ENCODE measurements around the gene PDHX.

The PDHX gene

GRCh38 chr11:35040221-35040942, 124.0 kb downstream of the PDHX start:
- Histone ChIP-seq H3K36me3 (ENCODE audit: control insufficient read depth, insufficient read depth, low read length) (no peaks in the 10 kb centered on the region), H3K27ac (ENCODE audit: low read depth, low read length) (no peak overlapping the region), H3K27me3 (ENCODE audit: control insufficient read depth, insufficient read depth, low read length) (no peaks in the 10 kb centered on the region), H3K9ac (ENCODE audit: low read length) (no peak overlapping the region), H3K9me3 (ENCODE audit: control insufficient read depth, insufficient read depth, low read depth, low read length) (no peaks in the 10 kb centered on the region), H3K4me1 (ENCODE audit: control insufficient read depth, insufficient read depth, low read length) (no peaks in the 10 kb centered on the region), H3K4me3 (ENCODE audit: low read depth, low read length) (no peak overlapping the region)

DNA sequence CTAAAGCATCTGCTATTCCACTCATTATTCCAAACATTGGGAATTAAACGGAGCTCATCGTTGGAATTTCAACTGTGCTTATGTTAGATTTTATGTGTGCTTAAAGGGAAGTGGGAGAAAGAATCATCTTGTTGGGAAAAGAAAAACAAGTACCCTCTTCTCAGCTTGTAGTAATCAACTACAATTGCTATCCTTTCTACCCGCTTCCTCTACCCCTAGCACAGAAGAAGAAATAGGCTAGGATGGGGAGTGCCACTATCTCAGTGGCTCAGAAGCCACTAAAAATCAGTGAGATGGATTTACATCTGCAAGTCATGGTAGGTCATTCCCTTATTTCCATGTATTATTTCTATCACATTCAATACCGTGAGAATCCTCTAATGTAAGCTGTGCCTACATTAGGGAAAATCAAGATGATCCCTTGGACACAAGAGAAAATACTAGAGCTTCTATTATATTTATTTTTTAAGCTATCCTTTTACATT, 124.7 kb downstream of the PDHX start:
- no peak overlapping the region for H3K9ac ChIP-seq (ENCODE audit: low read length)
- no peaks in the 10 kb centered on the region for H3K4me1 ChIP-seq (ENCODE audit: control insufficient read depth, insufficient read depth, low read length)
- no peak overlapping the region for H3K27ac ChIP-seq (ENCODE audit: low read depth, low read length)
- no peaks in the 10 kb centered on the region for H3K36me3 ChIP-seq (ENCODE audit: control insufficient read depth, insufficient read depth, low read length)
- H3K4me3 ChIP-seq (ENCODE audit: low read depth, low read length) = no peak overlapping the region
- H3K9me3 ChIP-seq (ENCODE audit: control insufficient read depth, insufficient read depth, low read depth, low read length) = no peaks in the 10 kb centered on the region
- no peaks in the 10 kb centered on the region for H3K27me3 ChIP-seq (ENCODE audit: control insufficient read depth, insufficient read depth, low read length)

- Histone ChIP-seq H3K36me3 (ENCODE audit: control insufficient read depth, insufficient read depth, low read length) (no peaks in the 10 kb centered on the region), H3K4me3 (ENCODE audit: low read depth, low read length) (no peak overlapping the region), H3K27me3 (ENCODE audit: control insufficient read depth, insufficient read depth, low read length) (no peaks in the 10 kb centered on the region), H3K4me1 (ENCODE audit: control insufficient read depth, insufficient read depth, low read length) (no peaks in the 10 kb centered on the region), H3K9me3 (ENCODE audit: control insufficient read depth, insufficient read depth, low read depth, low read length) (no peaks in the 10 kb centered on the region), H3K27ac (ENCODE audit: low read depth, low read length) (no peak overlapping the region), H3K9ac (ENCODE audit: low read length) (no peak overlapping the region)
These were observed 125.8 kb downstream of the PDHX start for GRCh38 chr11:35042224-35042623.

DNA sequence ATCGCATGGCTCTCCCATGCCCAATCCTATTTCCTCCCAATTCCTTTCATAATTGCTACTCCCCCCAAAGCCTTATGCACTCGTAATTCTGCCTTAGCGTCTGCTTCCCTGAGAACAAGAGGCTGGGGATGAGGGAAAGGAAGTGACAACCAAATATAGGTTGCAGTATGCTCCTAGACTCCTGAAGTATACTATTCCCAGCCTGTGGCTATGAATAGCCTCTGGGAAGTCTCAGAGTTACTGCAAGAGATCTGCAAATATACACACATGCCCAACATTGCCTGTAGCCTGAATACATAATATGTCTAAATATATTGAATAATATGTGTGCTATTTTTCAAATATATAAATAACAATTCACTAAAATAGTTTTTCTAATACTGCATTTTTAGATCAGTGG, 126.5 kb downstream of the PDHX start:
- H3K4me3 ChIP-seq (ENCODE audit: low read depth, low read length) = no peak overlapping the region
- no peaks in the 10 kb centered on the region for H3K27me3 ChIP-seq (ENCODE audit: control insufficient read depth, insufficient read depth, low read length)
- no peaks in the 10 kb centered on the region for H3K4me1 ChIP-seq (ENCODE audit: control insufficient read depth, insufficient read depth, low read length)
- no peak overlapping the region for H3K9ac ChIP-seq (ENCODE audit: low read length)
- no peaks in the 10 kb centered on the region for H3K36me3 ChIP-seq (ENCODE audit: control insufficient read depth, insufficient read depth, low read length)
- H3K9me3 ChIP-seq (ENCODE audit: control insufficient read depth, insufficient read depth, low read depth, low read length) = no peaks in the 10 kb centered on the region
- no peak overlapping the region for H3K27ac ChIP-seq (ENCODE audit: low read depth, low read length)

GRCh38 chr11:35043936-35044335, 127.5 kb downstream of the PDHX start:
- H3K36me3 ChIP-seq (ENCODE audit: control insufficient read depth, insufficient read depth, low read length) = no peaks in the 10 kb centered on the region
- H3K27ac ChIP-seq (ENCODE audit: low read depth, low read length) = no peak overlapping the region
- H3K9me3 ChIP-seq (ENCODE audit: control insufficient read depth, insufficient read depth, low read depth, low read length) = peaks cover 3% of the 10 kb centered on the region; the same call in 1 of the 2 replicates
- H3K27me3 ChIP-seq (ENCODE audit: control insufficient read depth, insufficient read depth, low read length) = no peaks in the 10 kb centered on the region
- H3K4me3 ChIP-seq (ENCODE audit: low read depth, low read length) = no peak overlapping the region
- no peaks in the 10 kb centered on the region for H3K4me1 ChIP-seq (ENCODE audit: control insufficient read depth, insufficient read depth, low read length)
- H3K9ac ChIP-seq (ENCODE audit: low read length) = no peak overlapping the region

GRCh38 chr11:35045236-35045820, 128.9 kb downstream of the PDHX start:
- no peak overlapping the region for H3K9ac ChIP-seq (ENCODE audit: low read length)
- no peaks in the 10 kb centered on the region for H3K36me3 ChIP-seq (ENCODE audit: control insufficient read depth, insufficient read depth, low read length)
- no peaks in the 10 kb centered on the region for H3K27me3 ChIP-seq (ENCODE audit: control insufficient read depth, insufficient read depth, low read length)
- no peak overlapping the region for H3K27ac ChIP-seq (ENCODE audit: low read depth, low read length)
- no peak overlapping the region for H3K4me3 ChIP-seq (ENCODE audit: low read depth, low read length)
- peaks cover 8% of the 10 kb centered on the region for H3K9me3 ChIP-seq (ENCODE audit: control insufficient read depth, insufficient read depth, low read depth, low read length)
- no peaks in the 10 kb centered on the region for H3K4me1 ChIP-seq (ENCODE audit: control insufficient read depth, insufficient read depth, low read length)

Measured in HUES6 (cell line).